ENCODE data around the gene RILPL1.

The RILPL1 gene

GRCh38 chr12:123488539-123489230 lies 44.8 kb downstream of the RILPL1 start:
- TF ChIP-seq GATA2 (IDR thresholded peaks at IDR 0.05; ENCODE audit: low read depth, low read length) (no peak), GATA3 (IDR thresholded peaks at IDR 0.05; ENCODE audit: low read depth, low read length) (no peak)

GRCh38 chr12:123487428-123487827 lies 46.1 kb downstream of the RILPL1 start:
- TF ChIP-seq GATA2 (IDR thresholded peaks at IDR 0.05; ENCODE audit: low read depth, low read length) (no peak), GATA3 (IDR thresholded peaks at IDR 0.05; ENCODE audit: low read depth, low read length) (no peak)

GRCh38 chr12:123485756-123486155 lies 47.8 kb downstream of the RILPL1 start:
- TF ChIP-seq GATA3 (IDR thresholded peaks at IDR 0.05; ENCODE audit: low read depth, low read length) (no peak), GATA2 (IDR thresholded peaks at IDR 0.05; ENCODE audit: low read depth, low read length) (no peak)

- no peak for TF ChIP-seq GATA3 (IDR thresholded peaks at IDR 0.05; ENCODE audit: low read depth, low read length)
- no peak for TF ChIP-seq GATA2 (IDR thresholded peaks at IDR 0.05; ENCODE audit: low read depth, low read length)
Observed at GRCh38 chr12:123483602-123484248, 49.8 kb downstream of the RILPL1 start.

GRCh38 chr12:123482876-123483275 lies 50.6 kb downstream of the RILPL1 start:
- TF ChIP-seq GATA3 (IDR thresholded peaks at IDR 0.05; ENCODE audit: low read depth, low read length) (no peak), GATA2 (IDR thresholded peaks at IDR 0.05; ENCODE audit: low read depth, low read length) (no peak)

- TF ChIP-seq GATA2 (IDR thresholded peaks at IDR 0.05; ENCODE audit: low read depth, low read length), result no peak
- TF ChIP-seq GATA3 (IDR thresholded peaks at IDR 0.05; ENCODE audit: low read depth, low read length), result no peak
Observed at GRCh38 chr12:123479442-123480180, 53.9 kb downstream of the RILPL1 start.

- no peak for TF ChIP-seq GATA2 (IDR thresholded peaks at IDR 0.05; ENCODE audit: low read depth, low read length)
- no peak for TF ChIP-seq GATA3 (IDR thresholded peaks at IDR 0.05; ENCODE audit: low read depth, low read length)
Observed at GRCh38 chr12:123478762-123479161, 54.8 kb downstream of the RILPL1 start.

- no peak for TF ChIP-seq GATA2 (IDR thresholded peaks at IDR 0.05; ENCODE audit: low read depth, low read length)
- no peak for TF ChIP-seq GATA3 (IDR thresholded peaks at IDR 0.05; ENCODE audit: low read depth, low read length)
Observed at GRCh38 chr12:123478069-123478468, 55.5 kb downstream of the RILPL1 start.

- no peak for TF ChIP-seq GATA2 (IDR thresholded peaks at IDR 0.05; ENCODE audit: low read depth, low read length)
- TF ChIP-seq GATA3 (IDR thresholded peaks at IDR 0.05; ENCODE audit: low read depth, low read length), result no peak
Observed at GRCh38 chr12:123475246-123475703, 58.2 kb downstream of the RILPL1 start.

- TF ChIP-seq GATA2 (IDR thresholded peaks at IDR 0.05; ENCODE audit: low read depth, low read length) (no peak), GATA3 (IDR thresholded peaks at IDR 0.05; ENCODE audit: low read depth, low read length) (no peak)
Observed at GRCh38 chr12:123474485-123475245, 58.9 kb downstream of the RILPL1 start.

GRCh38 chr12:123472438-123472849 lies 61.1 kb downstream of the RILPL1 start:
- TF ChIP-seq GATA2 (IDR thresholded peaks at IDR 0.05; ENCODE audit: low read depth, low read length), result no peak
- no peak for TF ChIP-seq GATA3 (IDR thresholded peaks at IDR 0.05; ENCODE audit: low read depth, low read length)

- TF ChIP-seq GATA3 (IDR thresholded peaks at IDR 0.05; ENCODE audit: low read depth, low read length) (no peak), GATA2 (IDR thresholded peaks at IDR 0.05; ENCODE audit: low read depth, low read length) (no peak)
Observed at GRCh38 chr12:123471374-123472068, 62.0 kb downstream of the RILPL1 start.

GRCh38 chr12:123469978-123470377 lies 63.5 kb downstream of the RILPL1 start:
- TF ChIP-seq GATA3 (IDR thresholded peaks at IDR 0.05; ENCODE audit: low read depth, low read length), result no peak
- TF ChIP-seq GATA2 (IDR thresholded peaks at IDR 0.05; ENCODE audit: low read depth, low read length), result no peak

Data from SH-SY5Y (cell line).